SKM-1 (cell line): ENCODE measurements around the gene HLCS.

Experiments used
- DNase-seq: peaks from one replicate; lab custom pipeline; 2025; ENCODE audit not compliant: unreplicated experiment; lab: John Stamatoyannopoulos, UW

The HLCS gene

GRCh38 chr21:36851121-36851520 lies 115.3 kb downstream of the HLCS start:
- DNase-seq, result no peak

GRCh38 chr21:36850372-36850771 lies 116.1 kb downstream of the HLCS start:
- no peak for DNase-seq

- no peak for DNase-seq
These were observed 116.9 kb downstream of the HLCS start for GRCh38 chr21:36849461-36850105.

- DNase-seq, result no peak
These were observed 117.7 kb downstream of the HLCS start for GRCh38 chr21:36848730-36849274.

GRCh38 chr21:36847189-36847588 lies 119.3 kb downstream of the HLCS start:
- no peak for DNase-seq

- no peak for DNase-seq
These were observed 119.8 kb downstream of the HLCS start for GRCh38 chr21:36846631-36847030.

GRCh38 chr21:36845790-36846189 lies 120.7 kb downstream of the HLCS start:
- DNase-seq, result no peak

GRCh38 chr21:36845070-36845469 lies 121.4 kb downstream of the HLCS start:
- no peak for DNase-seq

- no peak for DNase-seq
These were observed 124.6 kb downstream of the HLCS start for GRCh38 chr21:36841866-36842265.

- no peak for DNase-seq
These were observed 126.7 kb downstream of the HLCS start for GRCh38 chr21:36839735-36840134.

- DNase-seq, result no peak
These were observed 127.3 kb downstream of the HLCS start for GRCh38 chr21:36839123-36839522.

GRCh38 chr21:36835383-36835795 lies 131.1 kb downstream of the HLCS start:
- no peak for DNase-seq

- DNase-seq, result no peak
These were observed 132.3 kb downstream of the HLCS start for GRCh38 chr21:36834192-36834591.

GRCh38 chr21:36830100-36830499 lies 136.4 kb downstream of the HLCS start:
- DNase-seq, result no peak

GRCh38 chr21:36828891-36829515 lies 137.5 kb downstream of the HLCS start:
- no peak for DNase-seq

GRCh38 chr21:36828208-36828607 lies 138.3 kb downstream of the HLCS start:
- DNase-seq, result no peak

GRCh38 chr21:36825658-36826057 lies 140.8 kb downstream of the HLCS start:
- no peak for DNase-seq

- DNase-seq, result no peak
These were observed 145.5 kb downstream of the HLCS start for GRCh38 chr21:36821032-36821299.

GRCh38 chr21:36820176-36821031 lies 146.1 kb downstream of the HLCS start:
- DNase-seq, result no peak

GRCh38 chr21:36817732-36818450 lies 148.6 kb downstream of the HLCS start:
- no peak for DNase-seq

GRCh38 chr21:36816561-36817130 lies 149.8 kb downstream of the HLCS start:
- DNase-seq, result no peak
